DMS114 treated with DMSO at 0.1 percent for 48 hours (cell line): ENCODE measurements around the gene CEP89.
"Not testable (repeated sequence)": the region's sequence is repeated elsewhere in the genome, so short reads cannot be mapped to it uniquely, and the experiment has no call there.

Experiments
- DNase-seq: peaks from one replicate; lab custom pipeline; 2025; ENCODE audit not compliant: unreplicated experiment; lab: John Stamatoyannopoulos, UW

CEP89 gene

GRCh38 chr19:32848035-32848434 is 123.7 kb downstream of the CEP89 start:
- DNase-seq: not testable (repeated sequence)

- DNase-seq: no peak
Measured at GRCh38 chr19:32843716-32844245, 128.0 kb downstream of the CEP89 start.

- DNase-seq: no peak
Measured at GRCh38 chr19:32842061-32842460, 129.7 kb downstream of the CEP89 start.

- no peak for DNase-seq
Measured at GRCh38 chr19:32837531-32837930, 134.2 kb downstream of the CEP89 start.

DNA sequence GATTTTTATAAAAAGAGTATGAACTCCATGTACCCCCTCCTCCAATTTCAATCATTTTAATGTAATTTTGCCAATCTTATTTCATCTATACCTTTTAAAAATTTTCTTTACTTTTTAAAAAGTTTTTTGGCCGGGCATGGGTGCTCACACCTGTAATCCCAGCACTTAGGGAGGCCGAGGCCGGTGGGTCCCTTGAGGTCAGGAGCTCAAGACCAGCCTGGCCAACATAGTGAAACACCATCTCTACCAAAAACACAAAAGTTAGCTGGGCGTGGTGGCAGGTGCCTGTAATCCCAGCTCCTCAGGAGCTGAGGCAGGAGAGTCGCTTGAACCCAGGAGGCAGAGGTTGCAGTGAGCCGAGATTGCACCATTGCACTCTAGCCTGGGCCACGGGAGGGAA is 138.4 kb downstream of the CEP89 start:
- DNase-seq: not testable (repeated sequence)

DNA sequence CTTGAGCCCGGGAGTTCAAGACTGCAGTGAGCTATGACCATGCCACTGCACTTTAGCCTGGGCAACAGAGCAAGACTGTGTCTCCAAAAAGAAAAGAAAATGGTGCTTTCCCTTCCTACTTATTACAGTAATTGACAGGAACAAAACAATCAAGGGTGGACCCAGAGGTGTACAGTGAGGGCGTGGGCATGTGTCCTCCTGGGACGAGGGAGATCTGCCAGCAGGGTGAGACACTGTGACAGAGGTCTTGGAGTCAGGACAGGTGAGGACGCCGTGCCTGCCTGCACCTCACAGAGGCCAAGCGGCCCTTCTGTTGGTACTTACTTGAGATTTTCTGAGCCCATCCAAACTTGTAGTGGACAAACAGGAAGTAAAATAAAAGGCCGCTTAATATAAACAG is 138.9 kb downstream of the CEP89 start:
- not testable (repeated sequence) for DNase-seq

GRCh38 chr19:32832094-32832493 is 139.7 kb downstream of the CEP89 start:
- DNase-seq: not testable (repeated sequence)

GRCh38 chr19:32831611-32832010 is 140.1 kb downstream of the CEP89 start:
- no peak for DNase-seq

- no peak for DNase-seq
Measured at GRCh38 chr19:32830231-32831014, 141.3 kb downstream of the CEP89 start.

DNA sequence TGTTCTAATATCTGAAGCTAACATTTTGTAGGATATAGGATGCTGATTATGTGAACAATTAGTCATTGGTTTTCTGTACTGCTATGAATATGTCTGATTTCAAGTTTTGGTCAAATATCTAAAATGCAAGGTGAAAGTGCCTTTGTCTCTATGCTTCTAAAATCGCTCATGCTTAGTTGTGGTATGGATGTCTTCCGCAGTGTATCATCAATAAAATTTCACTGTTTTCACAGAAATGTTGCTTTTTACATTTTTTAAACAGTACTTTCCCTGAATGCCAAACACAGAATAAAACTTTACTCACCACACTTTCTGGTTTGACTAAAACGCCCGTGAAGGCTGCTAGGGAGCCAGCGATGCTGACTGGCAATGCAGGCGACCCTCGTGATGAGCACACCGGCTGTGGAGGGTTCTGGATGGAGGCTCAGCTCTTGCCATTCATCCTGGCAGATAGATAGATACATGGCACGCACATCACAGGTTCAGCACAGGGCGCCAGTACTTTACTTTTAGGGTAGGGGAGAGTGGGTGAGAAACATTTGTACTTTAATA is 142.3 kb downstream of the CEP89 start:
- DNase-seq: no peak

GRCh38 chr19:32828643-32829344 is 143.0 kb downstream of the CEP89 start:
- no peak for DNase-seq

- no peak for DNase-seq
Measured at GRCh38 chr19:32828139-32828538, 143.6 kb downstream of the CEP89 start.
